ENCODE results near the gene OR2T1. TPM values are rescaled to one million over a fixed set of nuclear protein-coding genes. Genes with fewer than 3 reads are reported as not detected.
"Not testable (repeated sequence)": the region's sequence is repeated elsewhere in the genome, so short reads cannot be mapped to it uniquely, and the experiment has no call there.

OR2T1 gene
- total and polyA plus RNA-seq, 2 of the 8 experiments (the other 6 are each of a cell fraction or from before 2014, with no cell fraction given), result not detected

- H2BK15ac ChIP-seq (ENCODE audit: low read length); H2AK5ac ChIP-seq (ENCODE audit: low read depth, low read length); H2BK120ac ChIP-seq (replicated peaks; ENCODE audit: low read depth, low read length); CTCF ChIA-PET (ENCODE audit: partially characterized antibody); H4K5ac ChIP-seq (ENCODE audit: insufficient read length, low read depth, low read length); H3K27ac ChIP-seq (ENCODE audit: low read depth, low read length); H4K8ac ChIP-seq (ENCODE audit: extremely low read depth, insufficient read depth, low read length); H3K27me3 ChIP-seq (replicated peaks in 1 of 4; ENCODE audit: control insufficient read depth in 3 of 4, extremely low read depth in 1 of 4, insufficient read depth in 3 of 4, low read length in 3 of 4); H3K9ac ChIP-seq (replicated peaks in 1 of 4; ENCODE audit: extremely low read depth in 1 of 4, low read depth in 3 of 4, low read length in 3 of 4); H2BK20ac ChIP-seq (ENCODE audit: low read length); H3K36me3 ChIP-seq (ENCODE audit: control insufficient read depth in 2 of 4, insufficient read depth in 4 of 4, low read length in 3 of 4); H3K4me3 ChIP-seq (ENCODE audit: extremely low read depth in 1 of 4, insufficient read depth in 2 of 4, low read depth in 3 of 4, low read length in 4 of 4); H3K23me2 ChIP-seq (ENCODE audit: low read depth, low read length); DNase-seq (ENCODE audit: low read depth in 1 of 2, low spot score in 2 of 2); H3K79me2 ChIP-seq (ENCODE audit: control insufficient read depth in 1 of 2, insufficient read depth in 2 of 2, low read length in 2 of 2); H3K56ac ChIP-seq (replicated peaks; ENCODE audit: insufficient read length, low read depth, low read length); FAIRE-seq; H3K23ac ChIP-seq (ENCODE audit: insufficient read length); H4K91ac ChIP-seq (replicated peaks; ENCODE audit: insufficient read length, low read length); H4K20me1 ChIP-seq (replicated peaks in 1 of 2; ENCODE audit: control insufficient read depth in 1 of 2, insufficient read depth in 2 of 2, low read length in 2 of 2); H3K4ac ChIP-seq (replicated peaks; ENCODE audit: insufficient read length, low read depth, low read length); H2BK5ac ChIP-seq (ENCODE audit: low read depth, low read length); H2AFZ ChIP-seq (ENCODE audit: low read length); H3K4me2 ChIP-seq (ENCODE audit: insufficient read depth in 1 of 2, low read depth in 2 of 2, low read length in 2 of 2); H3K14ac ChIP-seq (ENCODE audit: insufficient read length); H3K79me1 ChIP-seq (ENCODE audit: low read depth, low read length); POLR2A ChIA-PET (ENCODE audit: partially characterized antibody); H3K18ac ChIP-seq (ENCODE audit: extremely low read depth, low read length); H2BK12ac ChIP-seq (ENCODE audit: low read depth, low read length); H3K4me1 ChIP-seq (replicated peaks in 1 of 4; ENCODE audit: control insufficient read depth in 3 of 4, insufficient read depth in 4 of 4, low read length in 3 of 4): not testable (repeated sequence)
- WGBS, 2 experiments (ENCODE audit: extremely low coverage in 1 of 2, insufficient coverage in 1 of 2, insufficient read length in 1 of 2, insufficient replicate concordance in 2 of 2, low coverage in 1 of 2, low lambda C conversion rate in 2 of 2, missing lambda C conversion rate in 1 of 2), result 88% methylated on average over 31 of the region's 38 CpGs; no CpG with 5 or more reads in 1 of the 2 experiments
- H3K9me3 ChIP-seq (ENCODE audit: insufficient read depth in 2 of 2, low read depth in 1 of 2, low read length in 1 of 2), result peaks cover 17 to 48% of the 10 kb centered on the region in 2 experiments
These were observed 31.1 kb downstream of the OR2T1 start for GRCh38 chr1:248433811-248434415.

- H2AK5ac ChIP-seq (ENCODE audit: low read depth, low read length), result not testable (repeated sequence)
- WGBS, 2 experiments (ENCODE audit: extremely low coverage in 1 of 2, insufficient coverage in 1 of 2, insufficient read length in 1 of 2, insufficient replicate concordance in 2 of 2, low coverage in 1 of 2, low lambda C conversion rate in 2 of 2, missing lambda C conversion rate in 1 of 2), result 92% methylated on average over 4 of the region's 6 CpGs; no CpG with 5 or more reads in 1 of the 2 experiments
These were observed 32.1 kb downstream of the OR2T1 start for GRCh38 chr1:248434913-248435312.

More at GRCh38 chr1:248434913-248435312, 32.1 kb downstream of the OR2T1 start:
- H4K5ac ChIP-seq (ENCODE audit: insufficient read length, low read depth, low read length); H3K4me3 ChIP-seq (ENCODE audit: extremely low read depth in 1 of 4, insufficient read depth in 2 of 4, low read depth in 3 of 4, low read length in 4 of 4); DNase-seq (ENCODE audit: low read depth in 1 of 2, low spot score in 2 of 2); H2BK12ac ChIP-seq (ENCODE audit: low read depth, low read length); H3K4me1 ChIP-seq (replicated peaks in 1 of 4; ENCODE audit: control insufficient read depth in 3 of 4, insufficient read depth in 4 of 4, low read length in 3 of 4); H3K27ac ChIP-seq (ENCODE audit: low read depth, low read length); H2BK120ac ChIP-seq (replicated peaks; ENCODE audit: low read depth, low read length); H3K9ac ChIP-seq (replicated peaks in 1 of 4; ENCODE audit: extremely low read depth in 1 of 4, low read depth in 3 of 4, low read length in 3 of 4); H3K23me2 ChIP-seq (ENCODE audit: low read depth, low read length); H2BK20ac ChIP-seq (ENCODE audit: low read length); H3K23ac ChIP-seq (ENCODE audit: insufficient read length); H3K14ac ChIP-seq (ENCODE audit: insufficient read length); H3K79me2 ChIP-seq (ENCODE audit: control insufficient read depth in 1 of 2, insufficient read depth in 2 of 2, low read length in 2 of 2); FAIRE-seq; H3K79me1 ChIP-seq (ENCODE audit: low read depth, low read length); H2BK5ac ChIP-seq (ENCODE audit: low read depth, low read length); H4K8ac ChIP-seq (ENCODE audit: extremely low read depth, insufficient read depth, low read length); H3K4ac ChIP-seq (replicated peaks; ENCODE audit: insufficient read length, low read depth, low read length); H2BK15ac ChIP-seq (ENCODE audit: low read length); H4K20me1 ChIP-seq (replicated peaks in 1 of 2; ENCODE audit: control insufficient read depth in 1 of 2, insufficient read depth in 2 of 2, low read length in 2 of 2); CTCF ChIA-PET (ENCODE audit: partially characterized antibody); H3K36me3 ChIP-seq (ENCODE audit: control insufficient read depth in 2 of 4, insufficient read depth in 4 of 4, low read length in 3 of 4); H3K18ac ChIP-seq (ENCODE audit: extremely low read depth, low read length); H3K56ac ChIP-seq (replicated peaks; ENCODE audit: insufficient read length, low read depth, low read length); H2AFZ ChIP-seq (ENCODE audit: low read length); POLR2A ChIA-PET (ENCODE audit: partially characterized antibody); H4K91ac ChIP-seq (replicated peaks; ENCODE audit: insufficient read length, low read length); H3K4me2 ChIP-seq (ENCODE audit: insufficient read depth in 1 of 2, low read depth in 2 of 2, low read length in 2 of 2); H3K27me3 ChIP-seq (replicated peaks in 1 of 4; ENCODE audit: control insufficient read depth in 3 of 4, extremely low read depth in 1 of 4, insufficient read depth in 3 of 4, low read length in 3 of 4): not testable (repeated sequence)
- H3K9me3 ChIP-seq (ENCODE audit: insufficient read depth in 2 of 2, low read depth in 1 of 2, low read length in 1 of 2), result peaks cover 17 to 45% of the 10 kb centered on the region in 2 experiments
